NCI-H1417 (cell line): ENCODE measurements around the gene CACNA1E.

Experiments
- DNase-seq, 3 experiments: peaks; one replicate each; lab custom pipeline; 2025; lab: John Stamatoyannopoulos, UW

CACNA1E gene

DNA sequence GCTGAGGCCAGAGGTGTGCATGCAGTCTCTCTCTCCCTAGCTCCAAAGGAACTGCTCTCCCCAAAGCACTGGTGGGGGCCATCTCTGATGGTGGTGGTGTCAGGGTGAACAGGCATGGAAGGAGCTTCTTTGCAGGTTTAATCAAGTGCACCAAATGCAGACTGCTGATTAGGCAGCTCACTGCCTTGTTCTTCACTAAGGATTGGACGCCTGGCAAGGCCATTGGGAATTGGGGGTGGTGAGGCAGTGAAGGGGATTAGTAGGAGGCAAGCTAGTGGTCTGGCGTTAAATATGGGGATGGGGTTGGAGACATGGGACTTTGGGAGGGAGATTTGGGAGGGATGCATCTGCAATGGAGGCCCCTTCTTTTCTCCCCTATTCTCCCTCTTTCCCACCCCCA lies 1.5 kb downstream of the CACNA1E start:
- DNase-seq = no peak

GRCh38 chr1:181485287-181486097 lies 2.2 kb downstream of the CACNA1E start:
- DNase-seq = peak; percentile 42 to 97 (median 93)

- no peak for DNase-seq
These were observed 2.7 kb downstream of the CACNA1E start for GRCh38 chr1:181486098-181486420.

GRCh38 chr1:181488866-181489265 lies 5.5 kb downstream of the CACNA1E start:
- no peak for DNase-seq

DNA sequence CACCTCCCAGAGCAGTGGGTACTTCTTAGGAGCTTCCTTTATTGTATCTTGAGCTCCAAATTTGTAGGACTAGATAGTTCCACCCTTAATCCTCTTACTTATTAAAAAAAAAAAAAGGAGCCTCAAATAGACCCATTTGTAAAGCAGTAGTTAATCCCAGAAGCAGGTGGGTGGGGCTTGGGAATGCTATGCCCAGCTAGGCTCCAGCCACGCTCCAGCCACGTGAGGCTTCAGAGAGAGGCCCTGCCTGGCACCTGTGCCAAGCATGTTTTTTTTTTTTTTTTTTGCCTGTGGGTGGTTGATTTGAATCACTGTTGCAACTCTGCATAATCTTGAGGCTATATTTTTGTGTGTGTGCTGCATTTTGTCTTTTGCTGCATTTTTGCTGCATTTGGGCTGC lies 7.0 kb downstream of the CACNA1E start:
- no peak for DNase-seq

GRCh38 chr1:181490740-181491712 lies 7.7 kb downstream of the CACNA1E start:
- no peak for DNase-seq

DNA sequence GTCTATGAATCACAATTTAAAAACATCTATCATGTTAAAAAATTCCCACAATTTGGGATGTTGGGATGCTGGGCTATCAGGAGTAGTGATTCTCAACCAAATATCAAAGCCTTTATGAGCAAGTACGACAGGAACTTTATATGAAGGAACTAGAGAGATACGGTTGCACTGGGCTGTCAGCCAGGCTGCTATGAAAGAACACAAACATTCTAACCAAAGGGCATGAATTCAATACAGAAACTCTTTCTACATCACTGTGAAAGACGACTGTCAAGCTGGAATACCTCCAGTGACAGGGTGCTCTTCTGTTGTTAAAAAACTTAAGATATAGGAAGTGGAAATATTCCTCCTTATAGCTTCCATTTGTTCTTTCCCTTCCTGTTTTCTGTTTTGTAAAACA lies 9.8 kb downstream of the CACNA1E start:
- no peak for DNase-seq

- no peak for DNase-seq
These were observed 10.6 kb downstream of the CACNA1E start for GRCh38 chr1:181493885-181494284.

DNA sequence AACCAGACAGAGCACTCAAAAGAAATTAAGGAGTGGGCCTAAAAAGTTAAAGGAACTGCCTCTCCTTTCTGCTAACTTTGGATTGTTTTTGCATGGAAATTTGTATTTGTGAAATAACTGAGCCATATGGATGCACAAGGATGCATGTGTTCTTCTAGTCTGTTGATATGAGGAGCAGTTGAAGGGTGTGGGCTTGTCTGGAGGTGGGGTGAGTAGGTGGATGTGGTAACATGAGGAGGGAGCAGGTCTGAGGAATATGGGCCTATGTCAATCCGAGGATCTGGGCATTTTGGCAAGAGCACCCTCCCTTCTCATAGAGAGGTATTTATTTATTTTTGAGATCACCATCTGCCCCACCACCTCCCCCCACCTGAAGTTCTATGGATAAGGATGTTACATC lies 13.4 kb downstream of the CACNA1E start:
- DNase-seq = no peak

DNA sequence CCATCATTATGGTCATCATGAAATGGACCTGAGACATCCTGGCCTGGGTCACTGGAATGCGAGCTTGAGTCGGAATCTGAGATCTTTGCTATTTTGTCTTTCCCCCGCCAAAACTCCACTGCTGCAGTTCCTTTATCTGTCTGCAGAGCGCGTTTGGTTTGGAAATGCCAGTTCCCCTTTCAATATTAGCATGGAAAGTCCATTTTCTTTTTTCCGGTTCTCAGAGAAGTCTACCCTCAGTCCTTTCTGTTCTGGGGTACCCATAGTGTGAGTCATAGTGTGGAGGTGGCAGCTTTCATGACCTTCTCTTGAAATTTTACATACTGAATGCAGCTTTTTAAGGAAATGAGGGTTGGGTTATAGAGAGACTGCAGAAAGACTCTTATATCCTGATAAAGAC lies 14.6 kb downstream of the CACNA1E start:
- DNase-seq = no peak

DNA sequence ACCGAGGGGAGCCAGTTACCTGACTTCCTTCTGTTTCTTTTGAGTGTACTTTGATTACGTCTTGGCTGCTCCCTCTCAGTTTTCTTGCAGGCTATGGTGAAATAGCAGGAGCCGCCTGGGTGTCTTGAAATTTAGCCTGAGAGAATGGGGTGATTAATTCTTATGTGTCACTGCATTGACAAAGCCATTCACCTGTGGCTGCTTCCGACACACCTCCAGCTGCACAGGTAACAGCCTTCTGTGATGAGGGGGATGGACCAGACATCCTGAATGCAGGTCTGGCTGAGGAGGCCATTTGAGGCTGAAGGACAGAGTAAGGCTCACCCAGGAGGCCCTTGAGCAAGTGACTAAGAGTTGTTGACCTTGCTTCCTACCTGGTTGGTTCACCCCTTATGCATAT lies 16.5 kb downstream of the CACNA1E start:
- no peak for DNase-seq

DNA sequence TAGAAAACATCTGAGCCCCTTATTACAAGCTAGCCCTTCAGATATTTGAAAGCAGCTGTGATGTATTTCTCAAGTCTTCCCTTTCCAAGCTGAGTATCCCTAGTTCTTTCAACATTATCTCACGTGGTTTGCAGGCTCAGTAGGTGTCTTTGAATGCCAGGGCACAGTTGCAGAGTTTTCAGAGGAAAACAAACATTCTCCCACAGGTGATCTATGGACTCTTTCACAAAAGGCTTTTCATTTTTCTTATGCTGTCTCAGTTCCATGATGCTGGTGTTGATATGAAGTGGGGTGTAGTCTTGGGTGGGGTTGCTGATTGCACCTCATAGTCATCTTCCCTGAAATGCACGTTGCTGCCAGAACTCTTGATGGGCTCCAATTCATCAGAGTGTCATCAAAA lies 17.3 kb downstream of the CACNA1E start:
- DNase-seq = no peak

DNA sequence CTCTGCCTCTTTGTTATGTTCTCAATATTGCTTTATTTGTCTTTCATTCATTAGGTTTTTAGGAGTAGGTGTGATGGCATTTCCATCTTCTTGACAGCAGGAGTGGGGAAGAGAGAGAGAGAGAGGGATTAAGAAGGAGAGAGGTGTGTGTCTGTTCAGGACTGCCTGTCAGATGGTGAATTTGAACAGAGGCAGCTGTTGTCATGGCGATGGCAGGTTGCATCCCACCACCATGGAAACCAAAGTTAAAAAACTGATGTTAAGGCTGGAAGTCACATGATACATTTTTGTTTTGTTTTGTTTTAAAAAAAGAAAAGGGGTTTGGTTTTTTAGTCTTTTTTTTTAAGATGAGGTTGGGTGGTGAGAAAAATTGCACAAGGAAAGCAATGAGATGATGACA lies 18.3 kb downstream of the CACNA1E start:
- DNase-seq = peak in 1 of 3 experiments; percentile 28

DNA sequence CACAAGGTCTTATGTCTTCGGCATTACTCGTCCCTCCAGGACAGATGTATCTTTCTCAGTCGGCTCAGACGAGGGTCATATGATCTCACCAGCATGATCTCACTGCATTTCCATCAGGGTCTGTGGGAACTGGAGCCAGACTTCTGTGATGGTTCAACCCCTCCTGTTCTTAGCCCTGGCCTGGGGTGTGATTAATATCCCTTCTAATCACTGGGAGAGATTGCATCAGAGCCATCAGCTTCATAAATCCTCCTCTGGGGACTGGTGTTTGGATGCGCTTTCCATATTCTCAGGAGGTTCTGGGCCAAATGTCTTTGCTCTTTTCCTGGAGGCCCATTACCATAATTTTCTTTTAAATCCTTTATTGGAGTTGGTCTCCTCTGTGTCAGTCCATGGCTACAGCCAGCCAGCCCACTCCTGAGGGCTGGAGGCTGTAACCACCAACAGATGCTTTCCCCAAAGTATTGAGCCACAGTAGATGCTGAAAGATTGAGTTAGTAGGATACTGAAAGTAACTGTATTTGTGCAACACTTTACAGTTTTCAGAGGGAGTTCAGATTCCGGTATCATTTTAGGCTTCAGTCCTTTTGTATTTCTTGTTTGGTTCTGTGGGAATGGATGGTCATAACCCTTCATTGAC lies 20.0 kb downstream of the CACNA1E start:
- no peak for DNase-seq

DNA sequence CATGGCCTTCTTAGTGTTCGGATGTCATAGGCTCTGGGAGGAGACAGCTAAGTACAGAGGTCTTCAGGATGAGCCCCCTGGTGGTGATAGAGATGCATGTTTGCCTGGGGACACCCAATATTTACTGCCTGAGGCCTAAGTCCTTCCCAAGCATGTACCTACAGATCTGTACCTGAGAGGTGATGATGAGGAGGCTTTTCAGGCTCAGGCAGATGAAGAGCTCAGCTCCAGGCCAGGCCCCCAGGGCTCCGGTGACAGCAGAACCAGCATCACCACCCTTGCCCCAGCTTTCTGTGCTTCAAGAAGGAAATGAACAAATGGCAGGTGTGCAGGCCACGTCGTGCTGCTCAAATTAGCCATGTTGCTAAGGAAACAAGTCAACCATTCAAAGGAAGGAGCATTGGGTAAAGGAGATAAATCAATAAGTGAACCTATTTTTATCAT lies 21.1 kb downstream of the CACNA1E start:
- peak; percentile 32 to 90 (median 83) for DNase-seq

DNA sequence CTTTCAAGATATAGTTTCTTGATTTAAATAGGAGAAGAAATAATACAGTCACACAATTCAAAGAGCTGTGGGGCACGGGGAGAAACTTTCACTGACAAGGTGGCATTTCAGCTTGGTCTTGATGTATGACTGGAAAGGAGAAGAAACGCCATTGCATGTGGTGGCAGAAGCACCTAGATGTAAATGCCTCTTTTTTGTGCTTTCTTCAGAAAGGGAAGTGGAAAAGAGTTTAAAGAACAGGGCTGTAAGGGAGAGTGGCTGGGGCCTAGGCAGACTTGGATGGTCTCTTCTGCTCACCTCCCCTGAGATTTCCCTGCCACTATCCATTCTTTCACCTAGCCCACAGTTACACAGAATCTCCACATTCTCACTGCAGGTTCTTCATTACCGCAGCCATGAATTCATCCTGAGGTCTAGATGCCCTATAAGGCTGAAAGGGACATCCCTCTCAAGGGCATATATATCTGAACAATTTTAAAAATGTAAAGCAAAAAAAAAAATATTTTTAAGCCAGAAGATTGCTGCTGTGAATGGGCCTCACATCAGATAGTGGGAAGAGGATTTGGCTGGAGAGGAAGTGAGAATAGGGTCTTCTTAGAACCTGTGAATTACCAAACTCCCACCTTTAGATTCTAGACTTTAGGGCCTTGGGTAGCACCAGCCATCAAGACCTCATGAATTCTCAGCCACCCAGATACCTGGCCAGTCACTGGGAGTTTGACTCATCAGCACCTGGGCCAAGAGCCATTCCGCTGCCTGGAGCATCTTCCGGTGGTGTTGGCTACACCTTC lies 23.4 kb downstream of the CACNA1E start:
- DNase-seq = no peak

DNA sequence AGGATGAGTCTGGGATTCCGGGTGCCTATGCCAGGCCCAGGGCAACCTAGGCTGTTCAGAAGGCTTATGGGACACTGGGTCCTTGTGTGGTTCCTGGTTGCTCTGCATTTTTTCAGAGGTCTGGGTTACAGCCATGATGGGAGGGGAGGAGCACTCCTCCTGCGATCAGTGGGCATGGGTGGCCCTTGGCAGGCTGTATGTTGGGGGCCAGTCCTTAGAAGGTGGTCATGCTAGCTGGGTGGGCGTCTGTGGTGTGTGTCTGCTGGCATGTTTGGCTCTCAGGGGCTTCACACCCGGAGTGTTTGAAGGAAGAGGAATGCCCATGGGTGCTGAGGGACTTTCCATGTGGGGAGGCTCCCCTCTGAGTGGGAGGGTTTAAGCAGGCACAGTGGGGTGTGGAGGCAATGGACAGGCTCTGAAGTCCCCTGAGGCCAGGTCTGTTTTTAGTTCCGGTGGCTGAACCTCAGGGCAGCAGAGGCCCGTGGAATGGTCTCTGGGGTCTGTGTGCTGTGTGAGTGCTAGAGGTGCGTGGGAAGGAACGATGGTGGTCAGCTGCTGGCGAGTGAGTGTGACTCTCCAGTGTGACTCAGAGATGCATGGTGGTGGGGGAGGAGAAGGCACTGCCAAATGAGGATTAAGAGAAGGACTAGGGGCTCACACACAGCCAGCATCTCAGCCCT lies 25.3 kb downstream of the CACNA1E start:
- no peak for DNase-seq

- DNase-seq = peak in 2 of 3 experiments; percentile 76 to 99
These were observed 30.5 kb downstream of the CACNA1E start for GRCh38 chr1:181513786-181514297.

DNA sequence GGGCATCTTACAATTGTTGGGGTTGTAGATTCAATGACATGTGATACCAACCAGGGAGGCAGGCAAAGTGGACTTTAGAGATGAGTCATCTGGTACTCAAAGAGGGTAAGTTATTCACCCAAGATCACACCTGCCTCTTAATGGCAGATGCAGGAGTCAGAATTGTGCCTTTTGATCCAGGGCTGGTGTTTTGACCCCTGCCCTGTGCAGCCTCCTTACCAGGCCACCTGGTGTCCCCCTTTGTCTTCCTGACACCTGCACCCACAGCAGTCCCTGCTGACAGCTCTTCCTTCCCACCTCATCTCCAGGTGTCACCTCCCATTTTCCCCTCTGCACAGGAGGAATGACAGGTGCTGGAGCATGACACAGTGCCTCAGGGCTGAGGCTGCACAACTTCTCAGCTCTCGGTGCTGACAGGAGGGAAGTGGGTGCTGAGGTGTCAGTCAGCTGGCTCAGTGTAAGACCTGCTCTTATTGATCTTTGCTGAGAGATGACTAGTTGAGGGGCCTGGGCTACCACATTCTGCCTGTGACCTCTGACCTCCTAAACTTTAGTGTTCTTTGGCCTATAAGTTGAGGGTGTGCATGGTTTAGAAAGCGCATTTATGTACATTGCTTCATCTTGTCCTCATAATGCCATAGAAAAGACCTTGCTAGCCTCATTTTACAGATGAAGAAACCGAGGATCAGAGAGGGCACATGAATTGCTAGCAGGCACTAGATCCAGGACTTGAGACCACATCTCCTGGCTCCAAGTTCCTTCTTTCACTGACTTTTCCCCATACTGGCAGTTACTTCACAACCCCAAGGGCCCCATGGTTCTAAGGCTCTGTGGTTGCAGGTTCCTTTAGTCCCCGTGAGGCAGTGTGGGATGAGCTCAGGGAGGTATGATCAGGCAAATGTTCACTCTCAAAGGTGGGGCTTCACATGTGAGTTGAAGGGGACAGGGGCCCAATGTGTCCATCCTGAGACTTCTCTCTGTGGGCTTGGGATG lies 31.3 kb downstream of the CACNA1E start:
- DNase-seq = peak; percentile 87 to 99 (median 97)

- DNase-seq = no peak
These were observed 33.4 kb downstream of the CACNA1E start for GRCh38 chr1:181516706-181517105.
